ENCODE results near the gene CIDEB. TPM values are rescaled to one million over a fixed set of nuclear protein-coding genes. Genes with fewer than 3 reads are reported as not detected.

The CIDEB gene
- total and polyA plus RNA-seq, 10 of the 15 experiments (the other 5 are each of a cell fraction or from before 2014, with no cell fraction given): 0.34 to 6.3 (median 3.2) TPM

DNA sequence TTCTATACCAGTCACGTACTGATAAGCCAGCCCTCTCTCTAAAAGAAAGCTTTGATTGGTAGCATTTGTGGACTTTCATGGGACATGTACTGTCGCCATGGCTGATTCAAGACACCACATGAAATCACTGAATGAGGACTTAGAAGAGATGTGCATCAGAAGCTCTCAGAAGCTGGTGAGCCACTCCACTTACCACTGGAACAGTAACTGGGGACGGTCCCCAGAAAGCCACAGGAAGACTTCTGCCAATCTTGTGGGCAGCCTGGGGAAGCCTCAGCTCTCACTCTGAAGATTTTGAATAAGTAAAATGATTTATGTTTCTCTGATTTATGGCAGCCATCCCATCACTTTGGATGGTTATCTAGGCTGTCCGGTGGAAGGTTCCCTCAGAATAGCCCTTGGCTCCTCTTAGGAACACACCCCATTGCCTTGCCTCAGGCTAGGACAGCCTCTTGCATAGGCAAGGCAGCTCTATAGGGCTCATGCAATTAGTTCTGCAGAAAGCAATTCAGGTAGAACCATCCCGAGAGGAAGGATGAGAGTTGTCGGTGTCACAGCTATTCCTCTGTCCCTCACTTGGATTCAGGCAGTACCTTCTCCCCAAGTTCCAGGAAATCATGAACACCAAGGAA, 18.0 kb downstream of the CIDEB start (continued):
- TF ChIP-seq ATF7 (IDR thresholded peaks at IDR 0.05; ENCODE audit: low read depth) (0 out of 2 replicates have a peak, but pooled peaks have one; percentile 23), RUNX3 (IDR thresholded peaks at IDR 0.05; ENCODE audit: low read length) (peak; percentile 82), ZNF274 (IDR thresholded peaks at IDR 0.05; ENCODE audit: insufficient read depth, insufficient read length) (no peak), SMAD1 (IDR thresholded peaks at IDR 0.05; ENCODE audit: low read depth, partially characterized antibody) (no peak)

DNA sequence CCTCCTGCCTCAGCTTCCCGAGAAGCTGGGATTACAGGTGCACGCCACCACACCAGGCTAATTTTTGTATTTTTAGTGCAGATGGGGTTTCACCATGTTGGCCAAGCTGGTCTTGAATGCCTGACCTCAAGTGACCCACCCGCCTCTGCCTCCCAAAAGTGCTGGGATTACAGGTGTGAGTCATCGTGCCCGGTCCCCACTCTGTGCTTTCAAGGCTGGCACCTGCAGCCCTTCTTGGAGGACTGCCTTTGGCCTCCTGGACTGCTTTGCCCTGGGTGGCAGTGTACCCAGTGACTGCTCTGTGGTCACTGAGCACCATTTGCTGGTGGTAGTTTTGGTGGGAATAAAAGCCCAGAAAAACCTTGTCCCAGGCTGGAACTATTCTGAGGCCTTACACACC, 20.8 kb downstream of the CIDEB start:
- ChIA-PET SMC1A (ENCODE audit: uncharacterized antibody, unreplicated experiment) (interaction anchor here (1.2 kb wide), 1 partner anchor 10 kb away, joined by 4 read pairs; no protein-coding TSS in a partner anchor), RAD21 (ENCODE audit: unreplicated experiment) (no interaction called here), POLR2A (interaction anchor here (0.8 to 1.3 kb wide), 3 partner anchors 10 to 45 kb away, joined by 3 read pairs; partner anchors contain the start of gene TINF2), CTCF (no interaction called here)
- no peak for DNase-seq (ENCODE audit: low read depth, low spot score)
- BruUV-seq (replicated peaks): no TSS peak
- no peak for FAIRE-seq
- Histone ChIP-seq H3K4me1 (ENCODE audit: control insufficient read depth, insufficient read depth, low read length) (peaks cover 11% of the 10 kb centered on the region), H3K79me2 (ENCODE audit: control insufficient read depth, insufficient read depth, low read length) (no peaks in the 10 kb centered on the region), H3K36me3 (ENCODE audit: control insufficient read depth in 2 of 2, insufficient read depth in 2 of 2, low read length in 1 of 2) (peaks cover 8 to 11% of the 10 kb centered on the region in 2 experiments), H2AFZ (ENCODE audit: control insufficient read depth, low read depth, low read length) (no peak overlapping the region), H3K27me3 (replicated peaks in 1 of 2; ENCODE audit: control insufficient read depth in 2 of 2, insufficient read depth in 2 of 2, low read length in 1 of 2) (no peaks in the 10 kb centered on the region), H3K9me3 (replicated peaks; ENCODE audit: control insufficient read depth, insufficient read depth, low read length) (no peaks in the 10 kb centered on the region), H3K4me3 (no peak overlapping the region), H3K27ac (ENCODE audit: control insufficient read depth, insufficient read depth) (no peak overlapping the region), H3K4me2 (ENCODE audit: control insufficient read depth, insufficient read depth) (no peak overlapping the region), H4K20me1 (ENCODE audit: control insufficient read depth, insufficient read depth) (no peaks in the 10 kb centered on the region), H3K9ac (ENCODE audit: control insufficient read depth, insufficient read depth, low read length) (no peak overlapping the region)
- TF ChIP-seq SREBF2 (IDR thresholded peaks at IDR 0.05; ENCODE audit: low read length) (no peak), CREM (IDR thresholded peaks at IDR 0.05; ENCODE audit: low read depth) (no peak), JUND (IDR thresholded peaks at IDR 0.05; ENCODE audit: low read depth, low read length) (no peak), KAT2A (conservative IDR thresholded peaks at IDR 0.05; ENCODE audit: control insufficient read depth, low read depth, low read length) (no peak), WRNIP1 (IDR thresholded peaks at IDR 0.05; ENCODE audit: borderline replicate concordance, low read depth, low read length) (no peak), BACH1 (IDR thresholded peaks at IDR 0.05; ENCODE audit: borderline replicate concordance) (no peak), POLR2AphosphoS5 (IDR thresholded peaks at IDR 0.05; ENCODE audit: low read length) (no peak), LARP7 (IDR thresholded peaks at IDR 0.05) (no peak)
- TF ChIP-seq, protein P1, sequence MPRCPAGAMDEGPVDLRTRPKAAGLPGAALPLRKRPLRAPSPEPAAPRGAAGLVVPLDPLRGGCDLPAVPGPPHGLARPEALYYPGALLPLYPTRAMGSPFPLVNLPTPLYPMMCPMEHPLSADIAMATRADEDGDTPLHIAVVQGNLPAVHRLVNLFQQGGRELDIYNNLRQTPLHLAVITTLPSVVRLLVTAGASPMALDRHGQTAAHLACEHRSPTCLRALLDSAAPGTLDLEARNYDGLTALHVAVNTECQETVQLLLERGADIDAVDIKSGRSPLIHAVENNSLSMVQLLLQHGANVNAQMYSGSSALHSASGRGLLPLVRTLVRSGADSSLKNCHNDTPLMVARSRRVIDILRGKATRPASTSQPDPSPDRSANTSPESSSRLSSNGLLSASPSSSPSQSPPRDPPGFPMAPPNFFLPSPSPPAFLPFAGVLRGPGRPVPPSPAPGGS (IDR thresholded peaks at IDR 0.05; ENCODE audit: borderline replicate concordance, insufficient read depth, low read depth, low read length, poor library complexity, severe bottlenecking): no peak
- no peak for ATAC-seq
- intact Hi-C loops (cut with micrococcal nuclease; ENCODE audit: unreplicated experiment): no loop called here
- in situ Hi-C loops (cut with MboI): no loop called here
- 84% methylated on average over 5 of the region's 5 CpGs for WGBS (ENCODE audit: insufficient coverage, insufficient replicate concordance, low lambda C conversion rate, missing lambda C conversion rate)
